Neutrophil (primary cell): ENCODE data around the gene MACROD1.

Experiments used
- H3K27ac ChIP-seq: fragments of 200-600 bp; sonication (generic); 2 replicates; pipeline ENCODE4 v1.5.1; 2016; ENCODE audit warnings: mild to moderate bottlenecking, moderate library complexity
- H3K27me3 ChIP-seq: fragments of 200-600 bp; sonication (generic); 2 replicates; pipeline ENCODE4 v1.6.0; 2016; ENCODE audit warnings: mild to moderate bottlenecking
- H3K36me3 ChIP-seq: fragments of 200-600 bp; sonication (generic); 2 replicates; pipeline ENCODE4 v1.5.1; 2017
- H3K4me1 ChIP-seq, 2 experiments: fragments of 200-600 bp in 1 of 2; sonication (generic) in 1 of 2; 1 replicate in 1 of 2; 2 replicates in 1 of 2; pipeline versions ENCODE4 v1.5.1 to v1.6.1; 2013 to 2016; ENCODE audit warnings: low read depth in 1 of 2, low read length in 1 of 2, mild to moderate bottlenecking in 1 of 2, moderate library complexity in 1 of 2; ENCODE audit not compliant: control insufficient read depth in 1 of 2, insufficient read depth in 1 of 2
- H3K4me3 ChIP-seq, 2 experiments: fragments of 200-600 bp in 1 of 2; sonication (generic) in 1 of 2; 1 replicate in 1 of 2; 2 replicates in 1 of 2; pipeline ENCODE4 v1.5.1; 2013 to 2016; ENCODE audit warnings: low read depth in 1 of 2, low read length in 1 of 2, mild to moderate bottlenecking in 1 of 2, moderate library complexity in 1 of 2
- H3K9me3 ChIP-seq: fragments of 200-600 bp; sonication (generic); 2 replicates; pipeline ENCODE4 v1.5.1; 2016
- CTCF ChIP-seq: fragments of 200-600 bp; sonication (generic); IDR thresholded peaks from 2 replicates; pipeline ENCODE4 v1.5.1; 2016; ENCODE audit warnings: antibody characterized with exemption

MACROD1 gene

GRCh38 chr11:64208796-64209562 lies 43.1 kb upstream of the MACROD1 start:
- TF ChIP-seq CTCF, result no peak
- Histone ChIP-seq H3K36me3 (peaks cover 41% of the 10 kb centered on the region), H3K27ac (peak overlapping the region; percentile 99), H3K27me3 (no peaks in the 10 kb centered on the region), H3K4me1 (peaks cover 78 to 79% of the 10 kb centered on the region in 2 experiments), H3K9me3 (no peaks in the 10 kb centered on the region), H3K4me3 (peak overlapping the region; percentile 90 to 100)

GRCh38 chr11:64208086-64208795 lies 42.3 kb upstream of the MACROD1 start:
- Histone ChIP-seq H3K27ac (peak overlapping the region; percentile 99), H3K36me3 (peaks cover 41% of the 10 kb centered on the region)

GRCh38 chr11:64207256-64208085 lies 41.6 kb upstream of the MACROD1 start:
- peak overlapping the region; percentile 99 for H3K27ac ChIP-seq
- peak overlapping the region; percentile 90 to 100 for H3K4me3 ChIP-seq
- no peak for TF ChIP-seq CTCF
- H3K27me3 ChIP-seq, result no peaks in the 10 kb centered on the region
- peaks cover 44% of the 10 kb centered on the region for H3K36me3 ChIP-seq
- no peaks in the 10 kb centered on the region for H3K9me3 ChIP-seq
- peaks cover 70 to 73% of the 10 kb centered on the region in 2 experiments for H3K4me1 ChIP-seq

More at GRCh38 chr11:64208086-64208795, 42.3 kb upstream of the MACROD1 start:
- peak overlapping the region; percentile 90 to 100 for H3K4me3 ChIP-seq
- no peak for TF ChIP-seq CTCF
- no peaks in the 10 kb centered on the region for H3K27me3 ChIP-seq
- peaks cover 78 to 79% of the 10 kb centered on the region in 2 experiments for H3K4me1 ChIP-seq
- no peaks in the 10 kb centered on the region for H3K9me3 ChIP-seq

- peaks cover 39% of the 10 kb centered on the region for H3K36me3 ChIP-seq
- no peaks in the 10 kb centered on the region for H3K9me3 ChIP-seq
- no peaks in the 10 kb centered on the region for H3K27me3 ChIP-seq
- peak; percentile 17 for TF ChIP-seq CTCF
- peaks cover 62 to 65% of the 10 kb centered on the region in 2 experiments for H3K4me1 ChIP-seq
- peak within 1 kb of the TSS; percentile 99 for H3K27ac ChIP-seq
- H3K4me3 ChIP-seq, result peak within 1 kb of the TSS; percentile 90 to 100
Measured at GRCh38 chr11:64206457-64207255, 40.7 kb upstream of the MACROD1 start, which contains the start of gene FERMT3. TSS of gene FERMT3 (plus strand) at chr11:64206721. CDS start at chr11:64207365, 644 bp downstream.
